SK-N-DZ (cell line): ENCODE results near the gene DSCAML1.

Experiments
- DNase-seq: peaks from one replicate; pipeline ENCODE4 v3.0.0-alpha.2; 2015; ENCODE audit warnings: low spot score

Gene DSCAML1

DNA sequence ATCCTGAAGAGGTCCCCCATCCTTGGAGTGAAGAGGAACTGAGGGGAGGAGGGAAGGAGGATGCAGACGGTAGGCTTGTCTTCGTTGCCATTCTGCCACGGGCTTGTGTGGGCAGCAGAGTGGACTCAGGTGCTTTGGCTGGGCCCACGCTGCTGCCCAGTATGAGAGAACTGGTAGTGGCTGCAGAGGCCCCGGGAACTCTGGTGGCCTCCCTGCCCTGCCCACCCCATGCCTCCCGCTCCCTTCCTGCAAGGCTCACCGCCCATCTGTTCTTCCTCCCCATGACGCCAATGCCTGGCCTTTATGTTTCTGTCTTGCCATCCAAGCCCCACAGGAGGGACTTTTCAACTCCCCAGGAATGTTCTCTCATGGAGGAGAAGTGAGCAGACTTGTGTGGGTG lies 157.4 kb downstream of the DSCAML1 start:
- DNase-seq = no peak

DNA sequence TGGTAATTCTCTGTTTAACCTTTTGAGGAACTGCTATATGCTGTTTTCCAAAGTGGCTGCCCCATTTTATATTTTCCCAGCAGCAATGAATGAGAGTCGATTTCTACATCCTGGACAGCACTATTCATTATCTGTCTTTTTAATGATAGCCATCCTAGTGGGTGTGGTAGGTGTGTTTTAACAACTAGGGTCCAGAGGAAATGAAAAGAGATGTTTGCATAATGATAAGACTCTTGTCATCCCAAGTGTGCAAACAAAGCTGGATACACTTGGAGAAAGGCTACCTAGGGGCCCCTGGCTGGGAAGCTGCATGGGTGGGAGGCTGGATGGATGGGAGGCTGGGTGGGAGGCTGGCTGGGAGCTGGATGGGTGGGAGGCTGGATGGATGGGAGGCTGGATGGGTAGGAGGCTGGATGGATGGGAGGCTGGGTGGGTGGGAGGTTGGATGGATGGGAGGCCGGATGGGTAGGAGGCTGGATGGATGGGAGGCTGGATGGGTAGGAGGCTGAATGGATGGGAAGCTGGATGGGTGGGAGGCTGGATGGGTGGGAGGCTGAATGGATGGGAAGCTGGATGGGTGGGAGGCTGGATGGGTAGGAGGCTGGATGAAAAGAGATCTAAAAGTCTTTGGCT lies 158.0 kb downstream of the DSCAML1 start:
- no peak for DNase-seq

DNA sequence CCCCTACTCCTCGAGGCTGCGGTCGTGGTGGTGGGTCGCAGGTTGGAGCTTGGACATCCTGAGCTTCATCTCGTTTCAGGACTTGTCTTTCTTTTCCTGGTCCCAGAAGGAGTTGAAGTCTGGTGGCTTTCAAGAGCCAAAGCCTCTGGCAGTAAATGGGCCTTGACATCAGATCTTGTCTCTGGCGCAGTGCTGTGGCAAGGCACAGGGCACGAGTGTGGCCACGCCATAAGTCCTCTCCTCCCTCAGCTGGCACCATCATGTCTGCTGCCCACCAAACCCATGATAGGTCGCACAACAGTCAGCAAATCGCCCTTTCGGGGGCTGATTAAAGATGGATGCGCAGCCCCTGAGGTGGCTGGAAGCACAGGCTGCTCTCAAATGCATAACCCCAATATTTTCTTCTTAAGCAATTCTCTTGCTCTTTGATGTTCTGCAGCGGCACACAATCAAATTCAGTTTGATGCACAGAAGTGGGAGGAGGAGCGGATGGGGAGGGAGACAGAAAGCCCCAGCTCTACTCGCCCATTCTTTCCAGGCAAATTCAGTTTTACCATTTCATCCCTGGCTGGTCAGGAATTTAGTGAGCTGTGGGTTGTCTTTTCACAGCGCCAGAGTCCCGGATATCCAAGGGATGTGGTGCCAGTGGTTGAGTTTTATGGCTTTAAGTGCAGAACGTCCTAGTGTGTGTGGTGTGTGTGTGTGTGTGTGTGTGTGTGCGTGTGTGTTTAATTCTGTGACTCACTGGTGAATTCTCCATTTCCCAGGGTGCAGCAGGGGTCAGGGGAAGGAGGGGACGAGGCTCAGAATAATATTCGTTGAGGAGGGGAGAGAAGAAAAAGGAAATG lies 162.0 kb downstream of the DSCAML1 start:
- DNase-seq = no peak

DNA sequence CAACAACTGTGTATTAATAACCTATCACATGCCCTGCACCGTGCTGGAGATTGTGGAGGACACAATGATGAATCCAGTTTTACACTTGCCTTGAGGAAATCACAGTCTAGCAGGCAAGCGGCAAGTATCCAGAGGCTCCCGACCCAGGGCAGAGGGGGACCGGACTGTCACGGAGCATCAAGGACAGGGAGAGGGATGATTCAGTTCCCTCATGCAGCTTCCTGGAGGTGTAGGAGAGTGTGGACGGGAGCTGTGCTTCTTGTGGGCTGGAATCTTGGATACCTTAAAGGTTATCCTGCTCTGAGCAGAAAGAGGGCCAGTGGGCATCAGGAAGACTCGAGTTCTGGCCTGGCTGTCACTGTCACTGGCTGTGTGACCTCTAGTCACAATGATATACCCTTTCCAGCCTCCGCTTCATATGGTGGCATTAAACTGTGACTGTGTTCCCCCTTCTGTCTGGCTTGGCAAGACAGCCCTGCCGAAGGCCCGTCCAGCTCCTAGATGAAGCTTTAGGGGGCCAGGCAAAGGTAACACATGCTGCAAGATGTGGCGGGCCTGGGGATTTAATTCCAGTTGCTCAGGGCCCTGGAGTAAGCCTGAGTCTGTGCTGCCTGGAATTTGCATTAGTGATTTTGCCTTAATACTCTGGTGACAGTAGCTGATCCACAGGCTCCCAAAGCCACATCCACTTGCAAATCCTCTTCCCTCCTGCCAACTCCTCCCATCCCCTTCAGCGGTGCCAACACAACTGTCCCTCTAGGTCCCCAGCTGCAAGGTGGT lies 162.8 kb downstream of the DSCAML1 start:
- no peak for DNase-seq

DNA sequence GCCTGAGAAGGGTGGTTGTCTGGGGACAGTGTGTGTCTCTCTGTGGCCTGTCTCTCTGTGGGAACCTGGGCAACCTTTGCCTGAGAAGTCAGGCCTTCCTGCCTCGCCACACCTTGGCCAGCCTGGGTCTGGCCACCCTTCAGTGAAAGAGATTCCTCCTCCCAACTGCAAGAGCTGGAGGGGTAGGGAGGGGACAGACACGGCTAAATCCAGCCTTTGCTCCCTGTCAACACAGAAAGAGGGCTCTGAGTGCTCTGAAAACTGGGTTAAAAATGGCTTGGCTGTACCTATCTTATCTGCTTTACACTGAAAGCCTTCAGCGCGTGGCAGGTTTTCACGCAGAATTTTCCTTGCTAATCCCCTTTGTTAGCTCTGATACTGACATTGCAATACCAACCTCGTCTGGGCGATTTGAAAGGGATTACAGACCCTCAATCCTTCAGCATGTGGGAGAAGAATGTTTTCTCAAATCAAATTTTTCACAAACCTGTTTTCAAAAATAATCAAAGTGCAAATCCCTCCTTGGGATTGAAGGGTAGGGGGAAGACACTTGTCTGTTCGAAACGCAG lies 163.7 kb downstream of the DSCAML1 start:
- no peak for DNase-seq

DNA sequence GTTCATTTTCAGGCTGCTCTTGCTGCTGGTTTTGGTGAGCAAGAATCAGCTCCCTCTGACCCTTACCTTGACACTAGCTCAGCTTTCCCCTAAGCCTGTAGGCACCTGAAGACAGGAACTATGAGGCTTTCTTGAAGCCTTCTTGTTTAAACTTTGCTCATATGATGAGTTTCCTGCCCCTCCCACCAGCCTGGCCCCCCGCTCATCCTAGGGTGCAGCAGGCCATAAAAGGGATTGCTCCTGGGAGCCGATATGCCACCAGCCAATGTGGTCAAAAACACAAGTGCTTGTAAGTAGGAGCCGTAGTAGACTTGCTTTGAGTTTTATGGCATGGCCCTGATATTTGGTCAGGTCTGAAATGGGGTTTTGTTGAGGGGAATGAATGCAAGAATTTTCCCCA lies 164.7 kb downstream of the DSCAML1 start:
- DNase-seq = no peak

DNA sequence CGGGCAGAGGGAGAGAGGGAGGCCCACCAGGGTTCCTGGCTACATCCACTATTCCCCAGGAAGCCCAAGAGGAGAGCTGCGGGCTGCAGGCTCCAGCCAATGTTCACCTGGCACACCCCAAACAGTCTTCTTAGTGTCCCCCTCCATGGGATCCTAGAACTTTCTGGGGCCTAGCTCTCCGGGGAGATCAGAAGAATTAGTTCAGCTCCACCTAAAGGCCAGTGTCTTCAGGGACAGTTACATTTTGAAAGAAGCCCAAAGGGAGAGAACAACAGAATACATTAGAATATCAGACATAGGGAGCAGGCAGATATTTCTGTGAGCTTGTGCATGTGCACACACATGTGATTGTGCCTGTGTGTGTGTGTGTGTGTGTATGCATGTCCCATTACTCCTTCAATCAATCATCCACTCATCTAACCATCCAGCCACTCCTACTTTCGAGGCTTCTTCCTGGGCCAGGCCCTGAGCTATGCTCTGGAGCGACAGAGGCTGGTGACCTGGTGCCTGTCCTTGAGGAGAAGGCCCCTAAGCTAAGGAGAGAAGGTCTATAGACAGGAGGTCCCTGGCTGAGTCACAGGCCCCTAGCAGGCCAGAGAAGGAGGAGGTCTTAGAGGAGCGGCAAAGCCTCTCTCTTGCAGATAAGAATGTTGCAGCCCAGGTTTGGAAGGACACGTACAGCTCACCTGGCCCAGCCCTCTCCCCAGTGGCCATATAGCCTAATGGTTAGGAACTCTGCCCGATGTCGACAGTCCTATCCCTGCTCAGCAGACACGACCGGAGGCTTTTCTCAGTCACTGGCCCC lies 165.5 kb downstream of the DSCAML1 start:
- DNase-seq = no peak

DNA sequence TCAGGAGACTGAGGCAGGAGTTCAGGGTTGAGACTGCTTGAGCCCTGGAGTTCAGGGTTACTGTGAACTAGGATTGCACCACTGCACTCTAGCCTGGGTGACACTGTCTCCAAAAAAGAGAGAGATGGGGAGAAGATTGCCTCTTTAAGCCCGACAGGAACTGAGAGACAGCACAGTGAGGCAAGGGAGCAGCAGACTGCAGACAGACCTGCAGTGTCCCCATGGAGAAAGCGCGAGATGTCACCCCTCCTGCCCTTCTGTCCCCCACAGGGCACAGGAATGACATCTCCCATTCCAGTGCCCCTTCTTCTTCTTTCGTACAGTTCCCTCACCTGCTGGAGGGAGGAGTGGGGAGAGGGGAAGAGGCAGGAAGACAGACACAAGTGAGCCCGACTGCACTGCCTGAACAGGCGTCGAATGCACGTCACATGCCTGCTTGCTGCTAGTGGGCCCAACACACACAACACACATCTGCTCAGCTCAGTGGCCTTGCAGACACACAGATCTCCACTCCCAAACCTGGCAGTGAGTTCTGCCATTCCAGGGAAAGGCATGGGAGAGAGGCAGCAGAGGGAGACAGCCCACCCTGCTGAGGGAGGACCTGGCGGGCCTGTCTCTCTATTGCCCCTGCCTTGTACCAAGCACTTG lies 167.0 kb downstream of the DSCAML1 start:
- DNase-seq = no peak

DNA sequence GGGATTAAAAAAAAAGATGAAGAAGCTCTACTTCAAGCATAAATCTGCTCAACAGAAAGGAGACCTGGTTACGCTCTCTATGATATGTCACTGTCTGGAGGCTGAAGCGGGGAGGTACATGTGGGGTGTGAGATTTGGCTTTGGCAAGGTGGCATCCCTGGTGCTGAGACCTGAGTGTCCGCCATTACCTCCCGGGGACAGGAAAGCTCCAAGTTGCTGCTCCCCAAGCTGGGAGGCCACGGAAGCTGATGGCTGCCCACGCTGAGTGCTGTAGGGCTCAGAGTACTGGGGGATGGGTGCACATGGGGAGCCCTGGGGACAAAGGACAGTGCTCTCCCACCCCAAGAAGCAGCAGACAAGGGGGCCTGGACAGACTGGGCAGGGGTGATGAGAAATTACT lies 167.9 kb downstream of the DSCAML1 start:
- no peak for DNase-seq

DNA sequence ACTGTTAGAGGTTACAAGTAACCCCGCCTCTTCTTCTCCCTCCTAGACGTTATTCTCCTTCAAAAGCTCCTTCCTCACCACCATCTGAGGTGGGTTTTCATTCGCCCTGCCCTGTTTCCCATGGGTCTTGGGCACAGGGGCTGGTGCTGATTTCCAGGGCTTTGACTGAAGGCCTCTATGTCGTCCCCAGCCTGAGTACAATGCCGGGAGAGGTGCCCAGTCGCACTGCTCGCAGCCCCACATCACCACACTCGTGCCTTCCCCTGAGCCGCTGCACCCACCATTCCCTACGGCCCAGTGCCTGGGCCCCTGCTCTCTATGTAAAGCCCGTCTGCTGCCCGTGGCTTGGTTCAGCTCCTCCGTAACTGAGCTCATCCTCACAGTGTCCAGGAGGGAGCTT lies 169.8 kb downstream of the DSCAML1 start:
- no peak for DNase-seq

DNA sequence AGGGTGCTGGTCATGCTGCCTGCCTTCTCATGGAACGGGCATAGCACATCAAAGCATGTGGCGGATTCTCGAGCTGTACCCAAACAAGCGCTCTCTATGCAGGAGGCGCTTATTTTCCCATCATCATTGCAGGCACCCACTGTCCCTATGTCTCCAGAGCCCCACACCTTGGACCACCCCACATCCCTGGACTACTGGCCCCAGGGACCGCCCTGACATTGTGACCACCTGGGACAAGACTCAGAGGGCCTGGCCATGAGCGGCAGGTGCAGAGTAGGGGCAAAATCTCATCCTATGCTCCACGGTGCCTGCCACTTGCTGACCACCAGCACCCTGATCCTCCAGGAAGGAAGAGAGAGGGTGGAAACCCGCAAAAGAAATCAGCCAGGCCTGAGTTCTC lies 170.4 kb downstream of the DSCAML1 start:
- no peak for DNase-seq

DNA sequence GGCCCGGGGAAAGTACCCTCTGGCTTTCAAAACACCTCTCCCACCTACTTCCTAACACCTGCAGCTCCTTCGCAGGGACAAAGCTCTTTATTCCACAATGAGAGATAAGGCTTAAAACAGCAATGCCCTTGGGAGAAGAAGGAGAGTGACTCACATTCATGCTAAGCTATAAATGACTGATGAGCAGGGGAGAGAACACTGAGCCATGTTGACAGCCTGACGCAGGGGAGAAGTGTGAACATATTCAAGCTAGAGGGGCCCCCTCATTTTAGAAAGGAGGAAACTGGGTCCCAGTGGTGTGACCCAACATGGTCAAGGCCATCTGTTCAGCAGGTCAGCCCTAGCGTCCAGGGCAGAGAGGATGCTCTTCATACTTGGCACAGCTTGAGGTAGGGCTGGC lies 171.8 kb downstream of the DSCAML1 start:
- DNase-seq = no peak

DNA sequence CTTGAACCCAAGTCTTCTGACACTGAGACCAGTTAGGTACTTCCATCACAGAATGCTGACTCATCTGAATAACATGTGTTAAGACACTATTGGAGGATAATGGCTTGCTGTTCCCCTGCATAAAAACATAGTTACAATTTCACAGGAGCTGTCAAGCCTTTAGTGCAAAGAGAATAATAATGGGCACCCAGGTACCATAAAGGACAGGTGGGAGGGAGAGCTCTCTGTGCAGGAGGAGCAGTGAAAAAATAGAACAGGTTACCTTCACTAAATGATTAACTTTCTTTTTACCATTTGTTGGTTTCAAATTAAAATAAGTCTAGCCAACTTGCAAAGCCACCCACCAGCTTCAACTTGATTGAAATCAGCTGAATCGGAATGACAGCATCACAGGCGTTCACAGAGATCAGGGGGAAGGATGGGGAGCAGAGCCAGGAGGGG lies 173.2 kb downstream of the DSCAML1 start:
- DNase-seq = no peak

DNA sequence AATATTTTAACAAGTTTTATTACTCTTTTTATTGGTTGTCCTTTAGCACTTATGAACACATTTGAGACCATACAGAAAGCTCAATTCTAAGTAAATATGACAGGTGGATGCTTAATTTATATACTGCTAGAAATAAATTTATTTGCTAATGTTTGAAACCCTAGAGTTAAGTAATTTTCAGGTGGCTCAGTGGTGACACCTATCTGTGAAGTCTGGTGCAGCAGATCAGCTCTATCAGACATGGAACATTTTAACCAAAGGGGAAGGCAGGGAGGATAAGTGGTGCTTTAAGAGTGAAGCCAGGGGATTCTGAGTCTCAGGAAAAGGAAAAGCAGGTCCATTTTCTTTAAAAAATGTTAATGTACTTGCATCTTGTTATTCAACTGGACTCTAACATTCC lies 175.8 kb downstream of the DSCAML1 start:
- no peak for DNase-seq

DNA sequence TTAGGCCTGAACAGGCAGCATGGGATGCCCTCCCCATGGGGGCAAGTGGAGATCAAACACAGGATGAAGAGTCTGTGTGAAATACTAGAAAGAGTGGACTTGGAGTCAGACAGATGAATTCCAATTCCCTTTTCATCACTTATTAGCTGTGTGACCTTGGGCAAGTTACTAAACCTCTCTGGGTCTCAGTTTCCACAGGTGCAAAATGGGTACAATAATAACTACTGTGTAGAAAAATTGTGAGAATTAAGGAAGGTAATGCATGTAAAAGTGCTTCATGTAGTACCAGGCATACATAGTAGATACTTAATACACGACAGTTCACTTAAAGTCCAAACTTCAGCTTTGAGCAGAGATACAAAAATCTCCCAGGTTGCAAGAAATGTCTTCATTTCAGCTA lies 176.4 kb downstream of the DSCAML1 start:
- DNase-seq = no peak

DNA sequence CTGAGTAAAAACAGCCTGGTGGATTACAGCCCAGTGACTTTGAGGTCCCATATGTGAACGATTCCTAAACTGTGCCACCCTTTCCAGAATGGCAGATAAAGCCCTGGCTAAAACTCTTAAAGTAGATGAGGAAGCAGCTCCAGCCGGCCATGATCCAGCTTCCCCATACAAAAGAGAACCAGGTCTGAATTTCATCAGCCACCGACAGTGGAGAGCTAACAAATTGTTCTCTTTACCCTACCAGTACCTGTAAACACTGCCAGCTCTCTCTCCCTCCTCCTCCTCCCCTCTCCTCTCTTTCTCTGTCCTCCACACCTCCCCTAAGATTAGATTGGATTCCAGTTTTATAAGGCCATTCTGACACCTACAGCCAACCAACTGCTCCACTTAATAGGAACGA lies 176.9 kb downstream of the DSCAML1 start:
- no peak for DNase-seq

DNA sequence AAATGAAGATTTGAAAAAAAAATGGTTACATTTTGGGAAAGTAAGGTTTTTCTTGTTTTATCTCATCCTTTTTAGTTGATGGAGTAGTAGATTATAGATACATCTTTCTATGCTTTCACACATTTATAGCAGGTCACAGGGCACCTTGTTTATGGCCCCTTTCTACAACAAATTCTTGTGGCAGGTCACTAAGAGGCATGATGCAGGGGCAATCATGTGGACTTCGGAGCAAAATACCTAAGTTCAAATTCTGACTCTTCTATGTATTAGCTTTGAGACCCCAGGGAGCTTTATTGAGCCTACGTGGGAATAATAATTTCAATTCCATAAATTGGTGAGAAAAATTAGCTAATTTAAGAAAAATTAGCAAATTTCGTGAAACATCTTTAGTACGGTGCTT lies 177.4 kb downstream of the DSCAML1 start:
- no peak for DNase-seq

DNA sequence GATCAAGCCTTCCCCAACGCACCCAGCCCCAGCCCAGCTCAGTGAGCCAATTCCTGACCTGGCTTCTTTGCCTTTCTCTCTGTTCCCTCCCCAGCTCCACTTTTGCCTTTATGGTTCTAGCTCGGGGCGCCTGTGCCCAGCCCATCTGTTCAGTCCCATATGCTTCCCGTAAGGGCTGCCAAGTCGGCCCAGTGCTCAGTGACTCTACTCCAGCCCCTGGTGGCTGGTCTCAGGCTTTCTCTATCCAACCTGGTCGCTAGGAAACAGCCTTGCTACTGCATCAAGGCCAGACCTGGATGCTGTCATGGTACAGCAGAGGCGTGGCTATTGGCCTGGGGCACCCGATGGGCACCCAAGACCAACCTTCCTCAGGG lies 178.0 kb downstream of the DSCAML1 start:
- DNase-seq = peak; percentile 28

DNA sequence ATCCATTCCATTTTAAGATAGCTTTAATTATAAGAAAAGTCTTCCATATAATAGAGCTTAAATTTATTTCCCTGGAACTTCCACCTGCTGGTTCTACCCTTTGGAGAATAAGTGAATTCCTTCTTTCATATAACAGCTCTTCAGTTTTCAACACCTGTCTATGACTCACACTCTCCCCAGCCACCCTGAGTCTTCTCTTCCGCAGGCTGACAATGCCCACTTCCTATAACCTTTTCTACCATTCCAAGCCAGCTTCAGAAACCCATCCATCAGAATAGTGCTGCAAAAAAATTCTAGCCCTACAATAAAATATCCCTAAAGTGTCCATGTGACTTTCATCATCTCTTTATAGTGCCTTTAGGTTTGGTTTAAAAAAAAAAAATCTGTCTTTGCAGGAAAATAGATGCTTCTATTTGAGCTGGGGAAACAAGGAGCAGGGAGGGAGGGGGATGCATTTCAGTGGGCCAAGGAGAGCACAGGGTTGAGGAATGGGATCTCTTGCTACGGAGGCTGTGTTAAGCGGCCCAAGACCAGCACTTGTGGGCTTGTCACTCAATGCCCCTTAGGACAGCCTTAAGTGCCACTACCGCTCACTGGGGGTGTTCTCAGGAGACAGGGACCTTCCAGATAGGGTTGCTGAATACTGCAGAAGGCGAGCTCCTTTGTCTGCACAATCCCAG lies 178.6 kb downstream of the DSCAML1 start:
- no peak for DNase-seq

DNA sequence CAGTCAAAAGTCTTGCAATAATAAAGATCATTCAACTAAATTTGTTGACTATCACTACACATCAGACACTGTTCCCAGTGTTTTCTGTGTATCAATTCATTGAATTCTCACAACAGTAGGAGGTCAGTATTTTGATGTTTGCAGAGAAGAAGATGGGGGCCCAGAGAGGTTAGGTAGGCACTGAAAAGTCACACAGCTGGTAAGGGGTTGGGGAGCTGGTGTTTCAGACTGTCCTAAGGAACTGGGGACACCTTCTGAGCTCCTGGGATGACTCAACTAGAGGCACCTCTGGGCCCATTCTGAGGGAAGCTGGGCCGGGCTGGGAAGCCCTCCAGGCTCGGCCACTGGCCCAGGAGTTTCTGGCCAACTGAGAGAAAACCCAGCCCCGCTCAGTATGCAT lies 180.0 kb downstream of the DSCAML1 start:
- no peak for DNase-seq
